HEK293 (cell line): ENCODE data around the gene CIDEA.

ENCODE experiments used
- CTCF ChIA-PET: fragments of 350-600 bp; formaldehyde crosslinking; extraction: SDS; loops from one replicate; lab custom pipeline; 2021; ENCODE audit warnings: antibody characterized with exemption; lab: Yijun Ruan, JAX
- POLR2A ChIA-PET: fragments of 300-600 bp; formaldehyde crosslinking; extraction: SDS; loops from one replicate; lab custom pipeline; 2020; ENCODE audit warnings: antibody characterized with exemption, inconsistent platforms; lab: Yijun Ruan, JAX
- H3K27ac ChIP-seq: fragments of 200-500 bp; sonication (Bioruptor generic); 2 replicates; pipeline ENCODE4 v1.5.1; 2014; ENCODE audit warnings: low read depth, low read length, control low read depth, inconsistent platforms; ENCODE audit errors: extremely low read depth
- H3K36me3 ChIP-seq, 2 experiments: fragments of 200-500 bp in 1 of 2; sonication (Bioruptor generic) in 1 of 2; 1 replicate in 1 of 2; 2 replicates in 1 of 2; pipeline ENCODE4 v1.5.1; 2014 to 2017; ENCODE audit warnings: inconsistent platforms in 2 of 2, low read length in 2 of 2; ENCODE audit not compliant: control insufficient read depth in 2 of 2, insufficient read depth in 1 of 2
- H3K4me1 ChIP-seq: fragments of 200-500 bp; sonication (Bioruptor generic); 2 replicates; pipeline ENCODE4 v1.5.1; 2014; ENCODE audit warnings: mild to moderate bottlenecking, low read length, inconsistent platforms; ENCODE audit not compliant: control insufficient read depth, insufficient read depth
- H3K4me3 ChIP-seq: 2 replicates; pipeline ENCODE4 v1.5.1; 2011; ENCODE audit warnings: low read depth, mild to moderate bottlenecking, control low read depth, low read length, moderate library complexity
- H3K9me3 ChIP-seq: fragments of 200-500 bp; sonication (Bioruptor generic); 2 replicates; pipeline ENCODE4 v1.5.1; 2014; ENCODE audit warnings: low read depth, low read length, inconsistent platforms; ENCODE audit not compliant: control insufficient read depth, insufficient read depth
- BCL11B ChIP-seq: fragments of 450-650 bp; formaldehyde crosslinking; IDR thresholded peaks from 2 replicates; pipeline ENCODE4 v1.5.1; 2016; ENCODE audit warnings: low read depth, missing biosample characterization, missing genetic modification characterization
- KLF1 ChIP-seq: fragments of 450-650 bp; formaldehyde crosslinking; IDR thresholded peaks from 2 replicates; pipeline ENCODE4 v1.5.1; 2016; ENCODE audit warnings: missing biosample characterization, missing genetic modification characterization
- SCRT1 ChIP-seq: fragments of 450-650 bp; formaldehyde crosslinking; IDR thresholded peaks from 2 replicates; pipeline ENCODE4 v1.5.1; 2016; ENCODE audit warnings: missing biosample characterization, missing genetic modification characterization, borderline replicate concordance
- ZEB2 ChIP-seq: fragments of 450-650 bp; formaldehyde crosslinking; IDR thresholded peaks from 2 replicates; pipeline ENCODE4 v1.5.1; 2016; ENCODE audit warnings: missing biosample characterization, missing genetic modification characterization
- ZFP37 ChIP-seq: fragments of 450-650 bp; formaldehyde crosslinking; IDR thresholded peaks from 2 replicates; pipeline ENCODE4 v1.5.1; 2016; ENCODE audit warnings: missing biosample characterization, missing genetic modification characterization
- ZNF169 ChIP-seq: fragments of 450-650 bp; formaldehyde crosslinking; IDR thresholded peaks from 2 replicates; pipeline ENCODE4 v1.5.1; 2016; ENCODE audit warnings: missing biosample characterization, missing genetic modification characterization
- ZNF211 ChIP-seq: fragments of 450-650 bp; formaldehyde crosslinking; IDR thresholded peaks from 2 replicates; pipeline ENCODE4 v1.5.1; 2016; ENCODE audit warnings: low read depth, missing biosample characterization, missing genetic modification characterization
- ZNF221 ChIP-seq: fragments of 450-650 bp; formaldehyde crosslinking; IDR thresholded peaks from 2 replicates; pipeline ENCODE4 v1.5.1; 2017; ENCODE audit warnings: missing biosample characterization, missing genetic modification characterization, borderline replicate concordance
- ZNF24 ChIP-seq: fragments of 450-650 bp; formaldehyde crosslinking; IDR thresholded peaks from 2 replicates; pipeline ENCODE4 v1.5.1; 2016; ENCODE audit warnings: missing biosample characterization, missing genetic modification characterization
- ZNF394 ChIP-seq: fragments of 450-650 bp; formaldehyde crosslinking; IDR thresholded peaks from 2 replicates; pipeline ENCODE4 v1.5.1; 2016; ENCODE audit warnings: missing biosample characterization, missing genetic modification characterization, mild to moderate bottlenecking, moderate library complexity, borderline replicate concordance
- ZNF48 ChIP-seq: fragments of 450-650 bp; formaldehyde crosslinking; IDR thresholded peaks from 2 replicates; pipeline ENCODE4 v1.5.1; 2016; ENCODE audit warnings: missing biosample characterization, missing genetic modification characterization
- ZNF558 ChIP-seq: fragments of 450-650 bp; formaldehyde crosslinking; IDR thresholded peaks from 2 replicates; pipeline ENCODE4 v1.5.1; 2016; ENCODE audit warnings: missing biosample characterization, missing genetic modification characterization
- ZNF560 ChIP-seq: fragments of 450-650 bp; formaldehyde crosslinking; IDR thresholded peaks from 2 replicates; pipeline ENCODE4 v1.5.1; 2017; ENCODE audit warnings: missing biosample characterization, missing genetic modification characterization, borderline replicate concordance
- ZNF571 ChIP-seq: fragments of 450-650 bp; formaldehyde crosslinking; IDR thresholded peaks from 2 replicates; pipeline ENCODE4 v1.5.0; 2017; ENCODE audit warnings: missing biosample characterization, missing genetic modification characterization
- ZNF629 ChIP-seq: fragments of 450-650 bp; formaldehyde crosslinking; IDR thresholded peaks from 2 replicates; pipeline ENCODE4 v1.5.1; 2017; ENCODE audit warnings: missing biosample characterization, missing genetic modification characterization
- ZNF660 ChIP-seq: fragments of 450-650 bp; IDR thresholded peaks from 2 replicates; pipeline ENCODE4 v1.5.1; 2018; ENCODE audit warnings: missing biosample characterization, mild to moderate bottlenecking, missing genetic modification characterization
- ZNF664 ChIP-seq: fragments of 450-650 bp; formaldehyde crosslinking; IDR thresholded peaks from 2 replicates; pipeline ENCODE4 v1.5.1; 2016; ENCODE audit warnings: missing biosample characterization, missing genetic modification characterization
- ZNF701 ChIP-seq: fragments of 450-650 bp; formaldehyde crosslinking; IDR thresholded peaks from 2 replicates; pipeline ENCODE4 v1.5.1; 2016; ENCODE audit warnings: missing biosample characterization, missing genetic modification characterization
- ZNF843 ChIP-seq: fragments of 450-650 bp; formaldehyde crosslinking; IDR thresholded peaks from 2 replicates; pipeline ENCODE4 v1.5.1; 2016; ENCODE audit warnings: missing biosample characterization, missing genetic modification characterization
- TF ChIP-seq, protein P1 (sequence below): fragments of 450-650 bp; formaldehyde crosslinking; IDR thresholded peaks from 2 replicates; pipeline ENCODE4; 2016; ENCODE audit warnings: missing biosample characterization, missing genetic modification characterization
- TF ChIP-seq, protein P2 (sequence below): fragments of 450-650 bp; formaldehyde crosslinking; IDR thresholded peaks from 2 replicates; pipeline ENCODE4 v1.5.1; 2016; ENCODE audit warnings: missing biosample characterization, missing genetic modification characterization
- TF ChIP-seq, protein P3 (sequence below): fragments of 450-650 bp; formaldehyde crosslinking; IDR thresholded peaks from 2 replicates; pipeline ENCODE4 v1.5.1; 2016; ENCODE audit warnings: missing biosample characterization, missing genetic modification characterization
- TF ChIP-seq, protein P4 (sequence below): fragments of 450-650 bp; formaldehyde crosslinking; IDR thresholded peaks from 2 replicates; pipeline ENCODE4 v1.5.1; 2016; ENCODE audit warnings: missing biosample characterization, missing genetic modification characterization

Gene CIDEA

DNA sequence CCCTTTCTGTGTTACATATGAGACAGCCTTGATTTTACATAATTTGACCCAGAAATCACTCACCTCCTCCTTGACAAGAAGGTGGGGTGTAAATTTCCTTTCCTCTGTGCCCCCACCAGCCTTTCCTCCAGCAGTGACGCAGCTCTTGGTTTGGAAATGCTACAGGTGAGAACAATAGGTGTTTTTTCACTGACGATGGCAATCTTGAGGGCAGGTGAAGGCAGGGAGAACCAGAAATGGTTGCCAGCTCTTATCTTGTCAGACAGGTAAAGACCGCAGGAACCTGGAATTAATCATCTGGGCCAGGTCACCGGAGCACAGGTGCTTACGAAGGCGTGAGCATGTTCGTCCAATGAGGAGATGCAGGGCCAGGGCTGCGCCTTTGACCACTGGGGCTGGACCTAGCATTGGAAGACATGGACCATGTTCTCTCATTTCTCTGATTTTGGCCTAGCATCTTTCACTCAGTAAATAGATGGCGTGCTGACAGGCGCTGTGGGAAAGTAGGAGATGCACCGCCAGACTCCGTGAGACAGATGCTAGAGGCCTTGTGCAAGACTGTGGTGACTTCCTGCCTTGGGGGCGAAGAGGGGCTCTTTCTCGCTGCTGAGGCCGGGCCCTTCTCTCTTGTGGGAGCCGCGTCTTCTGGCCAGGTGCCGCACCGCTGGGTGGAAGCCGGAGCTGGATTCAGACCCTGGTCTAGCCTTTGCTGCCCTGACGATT lies 4.0 kb downstream of the CIDEA start (continued):
- TF ChIP-seq, protein P1, sequence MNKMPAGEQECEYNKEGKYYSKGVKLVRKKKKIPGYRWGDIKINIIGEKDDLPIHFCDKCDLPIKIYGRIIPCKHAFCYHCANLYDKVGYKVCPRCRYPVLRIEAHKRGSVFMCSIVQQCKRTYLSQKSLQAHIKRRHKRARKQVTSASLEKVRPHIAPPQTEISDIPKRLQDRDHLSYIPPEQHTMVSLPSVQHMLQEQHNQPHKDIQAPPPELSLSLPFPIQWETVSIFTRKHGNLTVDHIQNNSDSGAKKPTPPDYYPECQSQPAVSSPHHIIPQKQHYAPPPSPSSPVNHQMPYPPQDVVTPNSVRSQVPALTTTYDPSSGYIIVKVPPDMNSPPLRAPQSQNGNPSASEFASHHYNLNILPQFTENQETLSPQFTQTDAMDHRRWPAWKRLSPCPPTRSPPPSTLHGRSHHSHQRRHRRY (tag by site-specific recombination): no peak
- no peak for TF ChIP-seq ZNF221 (tag by site-specific recombination)
- TF ChIP-seq ZNF560 (tag by site-specific recombination): no peak

DNA sequence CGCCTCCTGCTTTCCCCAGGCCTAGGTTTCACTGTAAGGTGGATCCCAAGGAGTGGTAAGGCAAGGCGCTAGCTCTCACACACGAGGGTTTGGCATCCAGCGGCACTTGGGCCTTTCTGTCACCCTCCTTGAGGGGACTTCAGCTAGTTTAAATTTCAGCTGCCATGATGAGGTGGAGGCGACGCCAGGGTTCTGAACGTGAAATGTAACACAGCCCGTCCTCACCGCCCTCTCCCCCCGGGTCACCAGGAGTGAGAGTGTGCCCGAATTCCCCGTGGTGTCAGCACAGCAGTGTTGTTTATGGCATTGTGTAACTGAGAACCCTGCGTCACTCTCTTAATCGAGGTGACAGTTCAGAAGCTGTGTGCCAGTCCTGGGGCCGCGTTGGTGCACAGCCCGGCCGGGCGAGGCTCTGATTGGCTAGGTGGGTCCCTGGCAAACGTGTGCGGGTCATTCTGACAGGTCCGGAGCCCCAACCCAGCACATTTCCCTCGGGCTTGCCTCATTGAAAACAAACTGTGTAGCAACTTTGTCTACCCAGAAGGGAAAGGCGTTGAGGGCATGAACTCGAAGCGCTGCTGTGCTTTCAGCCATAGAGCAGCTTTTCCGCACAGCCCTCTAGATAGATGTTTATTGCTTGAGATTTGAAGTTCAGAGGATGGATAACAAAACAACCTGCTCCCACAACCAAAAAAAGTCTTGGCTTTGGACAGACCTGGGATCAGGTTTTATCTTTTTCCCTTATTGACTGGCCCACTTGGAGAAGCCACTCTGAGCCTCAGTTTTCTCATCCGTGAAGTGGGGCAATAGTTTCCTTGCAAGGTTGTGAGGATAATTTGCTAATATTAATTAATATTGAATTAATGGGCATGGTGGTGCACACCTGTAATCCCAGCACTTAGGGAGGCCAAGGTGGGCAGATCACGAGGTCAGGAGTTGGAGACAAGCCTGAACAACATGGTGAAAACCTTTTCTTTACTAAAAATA lies 4.9 kb downstream of the CIDEA start:
- no peak for TF ChIP-seq SCRT1 (tag by site-specific recombination)
- no peak for TF ChIP-seq ZFP37 (tag by site-specific recombination)
- TF ChIP-seq ZNF701 (tag by site-specific recombination): no peak
- TF ChIP-seq, protein P2, sequence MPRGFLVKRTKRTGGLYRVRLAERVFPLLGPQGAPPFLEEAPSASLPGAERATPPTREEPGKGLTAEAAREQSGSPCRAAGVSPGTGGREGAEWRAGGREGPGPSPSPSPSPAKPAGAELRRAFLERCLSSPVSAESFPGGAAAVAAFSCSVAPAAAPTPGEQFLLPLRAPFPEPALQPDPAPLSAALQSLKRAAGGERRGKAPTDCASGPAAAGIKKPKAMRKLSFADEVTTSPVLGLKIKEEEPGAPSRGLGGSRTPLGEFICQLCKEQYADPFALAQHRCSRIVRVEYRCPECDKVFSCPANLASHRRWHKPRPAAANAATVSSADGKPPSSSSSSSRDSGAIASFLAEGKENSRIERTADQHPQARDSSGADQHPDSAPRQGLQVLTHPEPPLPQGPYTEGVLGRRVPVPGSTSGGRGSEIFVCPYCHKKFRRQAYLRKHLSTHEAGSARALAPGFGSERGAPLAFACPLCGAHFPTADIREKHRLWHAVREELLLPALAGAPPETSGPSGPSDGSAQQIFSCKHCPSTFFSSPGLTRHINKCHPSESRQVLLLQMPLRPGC (tag by site-specific recombination): no peak
- no peak for TF ChIP-seq ZNF571
- TF ChIP-seq ZNF664 (tag by site-specific recombination): no peak
- TF ChIP-seq BCL11B (tag by site-specific recombination): no peak
- ChIA-PET CTCF (interaction anchor here (0.7 to 1.8 kb wide), 4 partner anchors 11 to 264 kb away, joined by 3 to 6 read pairs (median 4); no protein-coding TSS in a partner anchor), POLR2A (interaction anchor here (0.5 kb wide), 1 partner anchor 632 kb away, joined by 3 read pairs; no protein-coding TSS in a partner anchor)

DNA sequence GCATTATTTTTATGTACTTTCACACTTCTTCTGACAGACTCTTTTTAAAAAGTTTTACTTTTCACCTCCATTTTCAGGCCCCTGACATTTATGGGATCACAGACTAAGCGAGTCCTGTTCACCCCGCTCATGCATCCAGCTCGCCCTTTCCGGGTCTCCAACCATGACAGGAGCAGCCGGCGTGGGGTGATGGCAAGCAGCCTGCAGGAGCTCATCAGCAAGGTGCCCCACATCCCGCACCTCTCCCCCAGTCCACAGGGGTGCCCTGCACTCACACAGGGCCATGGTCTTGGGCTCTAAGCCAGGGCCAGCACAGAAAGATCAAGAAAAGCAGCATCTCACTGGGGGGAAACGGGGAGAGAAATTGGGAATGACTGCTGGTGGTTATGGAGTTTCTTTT lies 8.6 kb downstream of the CIDEA start:
- ChIA-PET CTCF (interaction anchor here (0.6 to 1.9 kb wide), 3 partner anchors 9 to 401 kb away, joined by 3 to 9 read pairs (median 3); no protein-coding TSS in a partner anchor), POLR2A (no interaction called here)
- Histone ChIP-seq H3K27ac (no peak overlapping the region), H3K4me1 (no peaks in the 10 kb centered on the region), H3K9me3 (no peaks in the 10 kb centered on the region), H3K36me3 (no peaks in the 10 kb centered on the region), H3K4me3 (no peak overlapping the region)
- no peak for TF ChIP-seq ZNF169
- no peak for TF ChIP-seq ZNF394 (tag by site-specific recombination)
- TF ChIP-seq ZNF843 (tag by site-specific recombination): no peak
- no peak for TF ChIP-seq ZNF221 (tag by site-specific recombination)
- TF ChIP-seq ZNF629 (tag by site-specific recombination): no peak
- no peak for TF ChIP-seq ZNF24
- TF ChIP-seq ZNF558 (tag by site-specific recombination): no peak
- TF ChIP-seq ZNF660 (tag by site-specific recombination): no peak
- TF ChIP-seq, protein P3, sequence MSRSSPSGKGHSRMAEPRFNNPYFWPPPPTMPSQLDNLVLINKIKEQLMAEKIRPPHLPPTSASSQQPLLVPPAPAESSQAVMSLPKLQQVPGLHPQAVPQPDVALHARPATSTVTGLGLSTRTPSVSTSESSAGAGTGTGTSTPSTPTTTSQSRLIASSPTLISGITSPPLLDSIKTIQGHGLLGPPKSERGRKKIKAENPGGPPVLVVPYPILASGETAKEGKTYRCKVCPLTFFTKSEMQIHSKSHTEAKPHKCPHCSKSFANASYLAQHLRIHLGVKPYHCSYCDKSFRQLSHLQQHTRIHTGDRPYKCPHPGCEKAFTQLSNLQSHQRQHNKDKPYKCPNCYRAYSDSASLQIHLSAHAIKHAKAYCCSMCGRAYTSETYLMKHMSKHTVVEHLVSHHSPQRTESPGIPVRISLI (tag by site-specific recombination): no peak
- TF ChIP-seq ZNF48 (tag by site-specific recombination): no peak
- no peak for TF ChIP-seq ZFP37 (tag by site-specific recombination)
- no peak for TF ChIP-seq KLF1 (tag by site-specific recombination)
- TF ChIP-seq, protein P4, sequence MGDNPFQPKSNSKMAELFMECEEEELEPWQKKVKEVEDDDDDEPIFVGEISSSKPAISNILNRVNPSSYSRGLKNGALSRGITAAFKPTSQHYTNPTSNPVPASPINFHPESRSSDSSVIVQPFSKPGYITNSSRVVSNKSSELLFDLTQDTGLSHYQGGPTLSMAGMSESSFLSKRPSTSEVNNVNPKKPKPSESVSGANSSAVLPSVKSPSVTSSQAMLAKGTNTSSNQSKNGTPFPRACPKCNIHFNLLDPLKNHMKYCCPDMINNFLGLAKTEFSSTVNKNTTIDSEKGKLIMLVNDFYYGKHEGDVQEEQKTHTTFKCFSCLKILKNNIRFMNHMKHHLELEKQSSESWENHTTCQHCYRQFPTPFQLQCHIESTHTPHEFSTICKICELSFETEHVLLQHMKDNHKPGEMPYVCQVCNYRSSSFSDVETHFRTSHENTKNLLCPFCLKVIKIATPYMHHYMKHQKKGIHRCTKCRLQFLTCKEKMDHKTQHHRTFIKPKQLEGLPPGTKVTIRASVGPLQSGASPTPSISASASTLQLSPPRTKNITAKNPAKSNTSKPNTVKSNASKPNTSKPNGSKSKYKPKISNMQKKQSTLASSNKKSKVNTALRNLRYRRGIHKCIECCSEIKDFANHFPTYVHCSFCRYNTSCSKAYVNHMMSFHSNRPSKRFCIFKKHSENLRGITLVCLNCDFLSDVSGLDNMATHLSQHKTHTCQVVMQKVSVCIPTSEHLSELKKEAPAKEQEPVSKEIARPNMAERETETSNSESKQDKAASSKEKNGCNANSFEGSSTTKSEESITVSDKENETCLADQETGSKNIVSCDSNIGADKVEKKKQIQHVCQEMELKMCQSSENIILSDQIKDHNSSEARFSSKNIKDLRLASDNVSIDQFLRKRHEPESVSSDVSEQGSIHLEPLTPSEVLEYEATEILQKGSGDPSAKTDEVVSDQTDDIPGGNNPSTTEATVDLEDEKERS (tag by site-specific recombination): no peak
- TF ChIP-seq ZEB2: no peak
- no peak for TF ChIP-seq ZNF211 (tag by site-specific recombination)

More for the DNA sequence above, 4.9 kb downstream of the CIDEA start:
- H3K4me1 ChIP-seq: no peaks in the 10 kb centered on the region
- H3K36me3 ChIP-seq: no peaks in the 10 kb centered on the region
- no peaks in the 10 kb centered on the region for H3K9me3 ChIP-seq
- H3K4me3 ChIP-seq: no peak overlapping the region
- H3K27ac ChIP-seq: no peak overlapping the region
